NCI-H774 (cell line): Measurements from ENCODE around the gene FAM149B1.

Source experiments
- DNase-seq: peaks from one replicate; lab custom pipeline; 2025; lab: John Stamatoyannopoulos, UW

FAM149B1 gene

DNA sequence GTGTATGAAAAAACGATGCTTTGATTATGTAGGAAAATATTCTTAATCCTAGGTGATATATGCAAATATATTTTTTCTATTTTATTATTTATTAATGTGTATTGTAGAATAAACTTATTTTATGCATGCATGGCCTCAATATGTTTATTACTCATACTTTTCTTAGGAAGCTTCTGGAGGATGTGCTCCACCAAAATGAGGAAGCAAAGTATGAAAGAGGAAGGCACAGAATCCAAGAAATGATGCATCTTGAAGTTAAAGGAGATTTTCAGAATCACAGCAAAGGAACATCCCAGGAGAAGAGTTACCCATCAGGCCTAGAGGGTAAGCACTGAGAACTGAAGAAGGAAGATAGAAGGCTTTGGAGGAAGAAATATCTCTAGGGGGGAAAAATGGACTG, 119.5 kb downstream of the FAM149B1 start:
- DNase-seq: no peak

GRCh38 chr10:73289958-73290357, 122.0 kb downstream of the FAM149B1 start:
- DNase-seq: no peak

- no peak for DNase-seq
These were observed 125.5 kb downstream of the FAM149B1 start for GRCh38 chr10:73293461-73293860.
